GM23338 (cell line): Measurements from ENCODE around the gene LPP. TPM values are rescaled to one million over a fixed set of nuclear protein-coding genes. Genes with fewer than 3 reads are reported as not detected.

Experiments
- ATAC-seq: fragments of 200-7000 bp; cut with Tn5 transposase; 3 replicates; pipeline ENCODE4 v1.9.1; 2020
- DNase-seq: peaks from one replicate; pipeline ENCODE4 v3.0.0-alpha.2; 2015; ENCODE audit warnings: low spot score
- H2AFZ ChIP-seq: fragments of 200-600 bp; sonication (generic); 2 replicates; pipeline ENCODE4 v1.8.0; 2016; ENCODE audit warnings: antibody characterized with exemption, mild to moderate bottlenecking, moderate library complexity
- H3F3A ChIP-seq: fragments of 200-600 bp; sonication (generic); replicated peaks from 2 replicates; pipeline ENCODE4 v1.8.0; 2017; ENCODE audit warnings: antibody characterized with exemption, mixed run types, low read depth
- H3K27ac ChIP-seq: fragments of 200-600 bp; sonication (generic); 2 replicates; pipeline ENCODE4 v1.6.1; 2016; ENCODE audit warnings: low read depth
- H3K27me3 ChIP-seq: fragments of 200-600 bp; sonication (generic); 2 replicates; pipeline ENCODE4 v1.8.0; 2016; ENCODE audit warnings: mild to moderate bottlenecking, mixed run types, moderate library complexity; ENCODE audit not compliant: insufficient read depth
- H3K36me3 ChIP-seq: fragments of 200-600 bp; sonication (generic); 2 replicates; pipeline ENCODE4 v1.8.0; 2016; ENCODE audit warnings: mild to moderate bottlenecking; ENCODE audit not compliant: insufficient read depth
- H3K4me1 ChIP-seq: fragments of 200-600 bp; sonication (generic); 2 replicates; pipeline ENCODE4 v1.8.0; 2016; ENCODE audit warnings: mild to moderate bottlenecking, moderate library complexity; ENCODE audit not compliant: insufficient read depth
- H3K4me2 ChIP-seq: fragments of 200-600 bp; sonication (generic); 2 replicates; pipeline ENCODE4 v1.7.1; 2017; ENCODE audit warnings: mixed run types
- H3K4me3 ChIP-seq: fragments of 200-600 bp; sonication (generic); 2 replicates; pipeline ENCODE4 v1.6.1; 2016; ENCODE audit warnings: mixed run types
- H3K79me2 ChIP-seq: fragments of 200-600 bp; sonication (generic); replicated peaks from 2 replicates; pipeline ENCODE4 v1.8.0; 2017; ENCODE audit warnings: mild to moderate bottlenecking; ENCODE audit not compliant: insufficient read depth
- H3K9me2 ChIP-seq: fragments of 200-600 bp; sonication (generic); 2 replicates; pipeline ENCODE4 v1.8.0; 2017; ENCODE audit not compliant: insufficient read depth
- H4K20me1 ChIP-seq: fragments of 200-600 bp; sonication (generic); replicated peaks from 2 replicates; pipeline ENCODE4 v1.8.0; 2017; ENCODE audit warnings: mild to moderate bottlenecking; ENCODE audit not compliant: insufficient read depth
- H3K27ac Mint-ChIP-seq: 2 replicates; pipeline ENCODE4 v1.8.0; 2020; ENCODE audit warnings: inconsistent platforms, mild to moderate bottlenecking, moderate library complexity, mixed read lengths
- H3K27me3 Mint-ChIP-seq: 3 replicates; pipeline ENCODE4 v1.8.0; 2022; ENCODE audit warnings: low read depth, mild to moderate bottlenecking, moderate library complexity, mixed read lengths, inconsistent platforms; ENCODE audit not compliant: insufficient read depth, poor library complexity
- H3K36me3 Mint-ChIP-seq: 3 replicates; pipeline ENCODE4 v1.8.0; 2021; ENCODE audit warnings: low read depth, mild to moderate bottlenecking, inconsistent platforms, moderate library complexity, mixed read lengths
- H3K4me1 Mint-ChIP-seq: 3 replicates; pipeline ENCODE4 v1.8.0; 2020; ENCODE audit warnings: mild to moderate bottlenecking, inconsistent platforms, mixed read lengths
- H3K4me3 Mint-ChIP-seq: 3 replicates; pipeline ENCODE4 v1.8.0; 2021; ENCODE audit warnings: moderate library complexity, mild to moderate bottlenecking, inconsistent platforms, mixed read lengths
- H3K9me3 Mint-ChIP-seq: 3 replicates; pipeline ENCODE4 v1.8.0; 2020; ENCODE audit warnings: moderate library complexity, mild to moderate bottlenecking, inconsistent platforms, mixed read lengths
- JUNB ChIP-seq: IDR thresholded peaks from one replicate; pipeline ENCODE4 v1.6.1; 2016; ENCODE audit warnings: antibody characterized with exemption; ENCODE audit not compliant: unreplicated experiment
- POLR2AphosphoS5 ChIP-seq: IDR thresholded peaks from 2 replicates; pipeline ENCODE4 v1.6.1; 2016; ENCODE audit warnings: antibody characterized with exemption, low read depth
- STAT1 ChIP-seq: IDR thresholded peaks from one replicate; pipeline ENCODE4 v1.6.1; 2016; ENCODE audit warnings: antibody characterized with exemption; ENCODE audit not compliant: unreplicated experiment
- ZNF462 ChIP-seq: fragments of 250-450 bp; sonication (Bioruptor Pico); IDR thresholded peaks from 2 replicates; pipeline ENCODE4 v1.5.0; 2020; ENCODE audit warnings: mild to moderate bottlenecking, moderate library complexity
- polyA plus RNA-seq: library from polyadenylated mRNA; unstranded; fragments of >200 nt; fragmentation: Nextera tagmentation; extraction: Ambion mirVana; gene quantifications from 2 replicates; pipeline ENCODE4 v1.2.1, GENCODE V29; 2016
- total RNA-seq: library from RNA; depleted of rRNA; stranded (reverse); fragments of >200 nt; shearing (Covaris generic); gene quantifications from 2 replicates; pipeline ENCODE4 v1.2.3, GENCODE V29; 2014
- TF ChIP-seq, protein P1 (sequence below), 2 experiments: fragments of 200-600 bp in 1 of 2; sonication (generic) in 1 of 2; conservative IDR thresholded peaks; 2 replicates each; pipeline versions ENCODE4 v1.5.1 to v1.6.1; 2016 to 2017; ENCODE audit warnings: antibody characterized with exemption in 2 of 2, low read depth in 2 of 2, mild to moderate bottlenecking in 2 of 2, moderate library complexity in 1 of 2
- TF ChIP-seq, protein P2 (sequence below): IDR thresholded peaks from 2 replicates; pipeline ENCODE4 v1.6.1; 2016; ENCODE audit warnings: antibody characterized with exemption

The LPP gene
- total and polyA plus RNA-seq, 2 experiments from 2014 or later = 23.0 to 35.2 TPM

DNA sequence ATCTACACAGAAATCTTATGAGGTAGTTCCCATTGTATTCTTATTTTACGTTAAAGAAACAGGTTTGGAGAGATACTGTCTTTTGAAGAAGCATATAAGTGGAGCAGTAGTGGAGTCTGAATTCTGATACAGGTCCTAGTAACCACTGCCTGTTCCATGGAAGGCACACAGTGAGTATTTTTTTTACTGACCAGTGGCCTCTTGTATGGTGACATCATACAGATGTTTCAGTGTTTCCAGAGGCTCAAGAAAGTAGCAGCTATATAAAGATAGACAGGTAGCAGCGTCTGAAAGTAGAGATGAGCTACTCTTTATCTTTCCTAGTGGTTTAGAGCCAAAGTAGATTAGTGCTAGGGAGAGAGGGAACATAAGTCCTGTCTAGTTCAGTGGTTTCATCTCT lies 173.5 kb downstream of the LPP start (continued):
- TF ChIP-seq ZNF462 (CRISPR knock-in tag) (no peak), POLR2AphosphoS5 (no peak)

- Histone ChIP-seq H2AFZ (no peak overlapping the region), H3K4me2 (no peak overlapping the region), H3K4me3 (no peak overlapping the region), H3K36me3 (no peaks in the 10 kb centered on the region), H4K20me1 (no peaks in the 10 kb centered on the region), H3K4me1 (no peaks in the 10 kb centered on the region), H3F3A (no peaks in the 10 kb centered on the region; the same call in 1 of the 2 replicates), H3K79me2 (peaks cover 6% of the 10 kb centered on the region), H3K27ac (no peak overlapping the region), H3K27me3 (no peaks in the 10 kb centered on the region), H3K9me2 (no peaks in the 10 kb centered on the region)
- no peak overlapping the region for H3K4me3 Mint-ChIP-seq
- H3K4me1 Mint-ChIP-seq = peaks cover 5% of the 10 kb centered on the region; the same call in 1 of the 3 replicates
- ATAC-seq (no peak), DNase-seq (no peak)
- peak overlapping the region; percentile 28; the same call in 1 of the 2 replicates for H3K27ac Mint-ChIP-seq
- H3K27me3 Mint-ChIP-seq = peaks cover 2% of the 10 kb centered on the region
- no peaks in the 10 kb centered on the region for H3K36me3 Mint-ChIP-seq
- H3K9me3 Mint-ChIP-seq = no peaks in the 10 kb centered on the region
- TF ChIP-seq ZNF462 (CRISPR knock-in tag) (no peak), JUNB (no peak), STAT1 (no peak)
- TF ChIP-seq, protein P1, sequence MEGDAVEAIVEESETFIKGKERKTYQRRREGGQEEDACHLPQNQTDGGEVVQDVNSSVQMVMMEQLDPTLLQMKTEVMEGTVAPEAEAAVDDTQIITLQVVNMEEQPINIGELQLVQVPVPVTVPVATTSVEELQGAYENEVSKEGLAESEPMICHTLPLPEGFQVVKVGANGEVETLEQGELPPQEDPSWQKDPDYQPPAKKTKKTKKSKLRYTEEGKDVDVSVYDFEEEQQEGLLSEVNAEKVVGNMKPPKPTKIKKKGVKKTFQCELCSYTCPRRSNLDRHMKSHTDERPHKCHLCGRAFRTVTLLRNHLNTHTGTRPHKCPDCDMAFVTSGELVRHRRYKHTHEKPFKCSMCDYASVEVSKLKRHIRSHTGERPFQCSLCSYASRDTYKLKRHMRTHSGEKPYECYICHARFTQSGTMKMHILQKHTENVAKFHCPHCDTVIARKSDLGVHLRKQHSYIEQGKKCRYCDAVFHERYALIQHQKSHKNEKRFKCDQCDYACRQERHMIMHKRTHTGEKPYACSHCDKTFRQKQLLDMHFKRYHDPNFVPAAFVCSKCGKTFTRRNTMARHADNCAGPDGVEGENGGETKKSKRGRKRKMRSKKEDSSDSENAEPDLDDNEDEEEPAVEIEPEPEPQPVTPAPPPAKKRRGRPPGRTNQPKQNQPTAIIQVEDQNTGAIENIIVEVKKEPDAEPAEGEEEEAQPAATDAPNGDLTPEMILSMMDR (conservative IDR thresholded peaks at IDR 0.05; ENCODE audit: low read depth in 2 of 2) = no peak
- TF ChIP-seq, protein P2, sequence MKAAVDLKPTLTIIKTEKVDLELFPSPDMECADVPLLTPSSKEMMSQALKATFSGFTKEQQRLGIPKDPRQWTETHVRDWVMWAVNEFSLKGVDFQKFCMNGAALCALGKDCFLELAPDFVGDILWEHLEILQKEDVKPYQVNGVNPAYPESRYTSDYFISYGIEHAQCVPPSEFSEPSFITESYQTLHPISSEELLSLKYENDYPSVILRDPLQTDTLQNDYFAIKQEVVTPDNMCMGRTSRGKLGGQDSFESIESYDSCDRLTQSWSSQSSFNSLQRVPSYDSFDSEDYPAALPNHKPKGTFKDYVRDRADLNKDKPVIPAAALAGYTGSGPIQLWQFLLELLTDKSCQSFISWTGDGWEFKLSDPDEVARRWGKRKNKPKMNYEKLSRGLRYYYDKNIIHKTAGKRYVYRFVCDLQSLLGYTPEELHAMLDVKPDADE = no peak
These were observed 176.2 kb downstream of the LPP start for GRCh38 chr3:188330138-188330537.
